ENCODE results near the gene ERG.

ERG gene
- long read RNA-seq, result 0 reads

GRCh38 chr21:38498057-38498833 lies at the start of gene ERG:
Gene ERG, minus strand, starts transcription at chr21:38498477. Its CDS starts 97 bp downstream, at chr21:38498380.
- TF ChIP-seq, protein P1, sequence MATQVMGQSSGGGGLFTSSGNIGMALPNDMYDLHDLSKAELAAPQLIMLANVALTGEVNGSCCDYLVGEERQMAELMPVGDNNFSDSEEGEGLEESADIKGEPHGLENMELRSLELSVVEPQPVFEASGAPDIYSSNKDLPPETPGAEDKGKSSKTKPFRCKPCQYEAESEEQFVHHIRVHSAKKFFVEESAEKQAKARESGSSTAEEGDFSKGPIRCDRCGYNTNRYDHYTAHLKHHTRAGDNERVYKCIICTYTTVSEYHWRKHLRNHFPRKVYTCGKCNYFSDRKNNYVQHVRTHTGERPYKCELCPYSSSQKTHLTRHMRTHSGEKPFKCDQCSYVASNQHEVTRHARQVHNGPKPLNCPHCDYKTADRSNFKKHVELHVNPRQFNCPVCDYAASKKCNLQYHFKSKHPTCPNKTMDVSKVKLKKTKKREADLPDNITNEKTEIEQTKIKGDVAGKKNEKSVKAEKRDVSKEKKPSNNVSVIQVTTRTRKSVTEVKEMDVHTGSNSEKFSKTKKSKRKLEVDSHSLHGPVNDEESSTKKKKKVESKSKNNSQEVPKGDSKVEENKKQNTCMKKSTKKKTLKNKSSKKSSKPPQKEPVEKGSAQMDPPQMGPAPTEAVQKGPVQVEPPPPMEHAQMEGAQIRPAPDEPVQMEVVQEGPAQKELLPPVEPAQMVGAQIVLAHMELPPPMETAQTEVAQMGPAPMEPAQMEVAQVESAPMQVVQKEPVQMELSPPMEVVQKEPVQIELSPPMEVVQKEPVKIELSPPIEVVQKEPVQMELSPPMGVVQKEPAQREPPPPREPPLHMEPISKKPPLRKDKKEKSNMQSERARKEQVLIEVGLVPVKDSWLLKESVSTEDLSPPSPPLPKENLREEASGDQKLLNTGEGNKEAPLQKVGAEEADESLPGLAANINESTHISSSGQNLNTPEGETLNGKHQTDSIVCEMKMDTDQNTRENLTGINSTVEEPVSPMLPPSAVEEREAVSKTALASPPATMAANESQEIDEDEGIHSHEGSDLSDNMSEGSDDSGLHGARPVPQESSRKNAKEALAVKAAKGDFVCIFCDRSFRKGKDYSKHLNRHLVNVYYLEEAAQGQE (IDR thresholded peaks at IDR 0.05; ENCODE audit: insufficient replicate concordance, low read depth), result no peak
- TF ChIP-seq GABPA (IDR thresholded peaks at IDR 0.05; ENCODE audit: low read depth) (no peak), POLR2AphosphoS5 (IDR thresholded peaks at IDR 0.05; ENCODE audit: low read depth) (no peak), CTCF (IDR thresholded peaks at IDR 0.05; ENCODE audit: insufficient read depth, low read length) (no peak), SPI1 (IDR thresholded peaks at IDR 0.05; ENCODE audit: borderline replicate concordance, low read depth) (no peak)
- Histone ChIP-seq H3K4me3 (replicated peaks; ENCODE audit: insufficient read depth, low read length) (no peak within 1 kb of the TSS), H3K27ac (replicated peaks) (no peak within 1 kb of the TSS), H3K27me3 (ENCODE audit: insufficient read depth, poor library complexity, severe bottlenecking) (no peaks in the 10 kb centered on the region)
- DNase-seq (ENCODE audit: low read depth in 1 of 2, low spot score in 1 of 2), result no peak

DNA sequence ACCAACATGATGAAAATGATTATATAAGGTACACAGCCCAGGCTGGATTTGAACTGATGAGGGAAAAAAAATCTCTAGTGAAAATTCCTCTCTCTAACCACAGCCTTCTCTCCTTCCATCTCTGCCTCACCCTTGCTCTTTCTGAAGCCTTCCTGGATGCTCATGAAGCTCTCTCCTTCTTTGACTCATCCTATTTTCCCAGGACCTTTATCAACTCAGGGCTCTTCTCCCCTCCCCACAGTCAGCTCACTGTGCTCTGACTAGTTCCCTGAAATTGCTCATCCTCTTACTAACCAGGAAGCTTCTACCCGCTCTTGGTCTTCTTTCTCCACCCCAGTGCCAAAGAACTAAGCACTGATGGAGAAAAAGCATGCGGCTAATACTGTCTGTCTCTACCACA lies 46.4 kb upstream of the ERG start:
- no peaks in the 10 kb centered on the region for H3K27me3 ChIP-seq (ENCODE audit: insufficient read depth, poor library complexity, severe bottlenecking)
- H3K27ac ChIP-seq (replicated peaks), result no peak overlapping the region
- no peak for TF ChIP-seq SPI1 (IDR thresholded peaks at IDR 0.05; ENCODE audit: borderline replicate concordance, low read depth)
- TF ChIP-seq, protein P1 (IDR thresholded peaks at IDR 0.05; ENCODE audit: insufficient replicate concordance, low read depth), result no peak
- TF ChIP-seq POLR2AphosphoS5 (IDR thresholded peaks at IDR 0.05; ENCODE audit: low read depth), result no peak
- no peak for TF ChIP-seq CTCF (IDR thresholded peaks at IDR 0.05; ENCODE audit: insufficient read depth, low read length)
- TF ChIP-seq GABPA (IDR thresholded peaks at IDR 0.05; ENCODE audit: low read depth), result no peak
- H3K4me3 ChIP-seq (replicated peaks; ENCODE audit: insufficient read depth, low read length), result no peak overlapping the region
- no peak for DNase-seq (ENCODE audit: low read depth in 1 of 2, low spot score in 1 of 2)

GRCh38 chr21:38542263-38542662 lies 44.0 kb upstream of the ERG start:
- no peak overlapping the region for H3K27ac ChIP-seq (replicated peaks)
- no peaks in the 10 kb centered on the region for H3K27me3 ChIP-seq (ENCODE audit: insufficient read depth, poor library complexity, severe bottlenecking)
- no peak for DNase-seq (ENCODE audit: low read depth in 1 of 2, low spot score in 1 of 2)
- TF ChIP-seq GABPA (IDR thresholded peaks at IDR 0.05; ENCODE audit: low read depth), result no peak
- TF ChIP-seq, protein P1 (IDR thresholded peaks at IDR 0.05; ENCODE audit: insufficient replicate concordance, low read depth), result no peak
- TF ChIP-seq SPI1 (IDR thresholded peaks at IDR 0.05; ENCODE audit: borderline replicate concordance, low read depth), result no peak
- TF ChIP-seq POLR2AphosphoS5 (IDR thresholded peaks at IDR 0.05; ENCODE audit: low read depth), result no peak
- no peak for TF ChIP-seq CTCF (IDR thresholded peaks at IDR 0.05; ENCODE audit: insufficient read depth, low read length)
- H3K4me3 ChIP-seq (replicated peaks; ENCODE audit: insufficient read depth, low read length), result no peak overlapping the region

Data from HL-60 (cell line).